Endometrium (tissue), 2 donors: Measurements from ENCODE around the gene COL27A1.
"Not testable (repeated sequence)": the region's sequence is repeated elsewhere in the genome, so short reads cannot be mapped to it uniquely, and the experiment has no call there.

ENCODE experiments used
- FAIRE-seq: peaks from 2 replicates; lab custom pipeline; 2012; peaks lifted over from hg19 to GRCh38; lab: Jason Lieb, UNC
- donor health status: control.
- donor health status: control.

COL27A1 gene

GRCh38 chr9:114185570-114186490 is 30.5 kb downstream of the COL27A1 start:
- FAIRE-seq: no peak

- FAIRE-seq: no peak
Measured at GRCh38 chr9:114186605-114187289, 31.4 kb downstream of the COL27A1 start.

- no peak for FAIRE-seq
Measured at GRCh38 chr9:114187827-114188226, 32.5 kb downstream of the COL27A1 start.

GRCh38 chr9:114189823-114190562 is 34.7 kb downstream of the COL27A1 start:
- no peak for FAIRE-seq

GRCh38 chr9:114190563-114190905 is 35.2 kb downstream of the COL27A1 start:
- no peak for FAIRE-seq

GRCh38 chr9:114191402-114191801 is 36.1 kb downstream of the COL27A1 start:
- not testable (repeated sequence) for FAIRE-seq

GRCh38 chr9:114192539-114192938 is 37.2 kb downstream of the COL27A1 start:
- FAIRE-seq: no peak

GRCh38 chr9:114193090-114193489 is 37.8 kb downstream of the COL27A1 start:
- FAIRE-seq: no peak

GRCh38 chr9:114196117-114196516 is 40.8 kb downstream of the COL27A1 start:
- FAIRE-seq: no peak

- no peak for FAIRE-seq
Measured at GRCh38 chr9:114196979-114197622, 41.8 kb downstream of the COL27A1 start.

GRCh38 chr9:114198249-114199040 is 43.1 kb downstream of the COL27A1 start:
- no peak for FAIRE-seq

GRCh38 chr9:114200721-114201300 is 45.5 kb downstream of the COL27A1 start:
- no peak for FAIRE-seq

- no peak for FAIRE-seq
Measured at GRCh38 chr9:114202396-114202795, 47.1 kb downstream of the COL27A1 start.

GRCh38 chr9:114202849-114203248 is 47.5 kb downstream of the COL27A1 start:
- FAIRE-seq: peak; percentile 31

- no peak for FAIRE-seq
Measured at GRCh38 chr9:114203410-114204140, 48.2 kb downstream of the COL27A1 start.

- no peak for FAIRE-seq
Measured at GRCh38 chr9:114204265-114204664, 48.9 kb downstream of the COL27A1 start.

- no peak for FAIRE-seq
Measured at GRCh38 chr9:114205171-114206015, 50.1 kb downstream of the COL27A1 start.

GRCh38 chr9:114206221-114206789 is 51.0 kb downstream of the COL27A1 start:
- FAIRE-seq: no peak
